ENCODE results near the gene RCCD1. TPM values are rescaled to one million over a fixed set of nuclear protein-coding genes. Genes with fewer than 3 reads are reported as not detected.

RCCD1 gene
- total and polyA plus RNA-seq, 7 experiments from 2014 or later: 2.5 to 24.6 (median 6.0) TPM

GRCh38 chr15:90946538-90946937, 8.1 kb upstream of the RCCD1 start:
- Histone ChIP-seq H3K4me1 (ENCODE audit: control insufficient read depth in 2 of 2, insufficient read depth in 2 of 2, low read length in 2 of 2) (no peaks in the 10 kb centered on the region), H3K27me3 (ENCODE audit: control insufficient read depth in 2 of 2, insufficient read depth in 2 of 2, low read length in 2 of 2) (no peaks in the 10 kb centered on the region), H3K9me3 (ENCODE audit: control insufficient read depth in 2 of 3, low read length in 3 of 3) (no peaks in the 10 kb centered on the region), H3K4me3 (ENCODE audit: low read length) (no peak overlapping the region), H3K27ac (ENCODE audit: low read depth, low read length) (no peak overlapping the region), H3K36me3 (ENCODE audit: control insufficient read depth in 2 of 3, insufficient read depth in 3 of 3, low read length in 3 of 3) (peaks cover 16 to 94% (median 19%) of the 10 kb centered on the region in 3 experiments)
- POLR2A ChIA-PET: interaction anchor here (1.0 to 1.4 kb wide), 3 partner anchors 8 to 14 kb away, joined by 3 to 4 read pairs (median 4); partner anchors contain the start of genes HDDC3, RCCD1 and UNC45A
- H3K4me1 Mint-ChIP-seq: peaks cover 0 to 2% (median 0%) of the 10 kb centered on the region in 7 donors
- H3K36me3 Mint-ChIP-seq: peaks cover 0 to 42% (median 5%) of the 10 kb centered on the region in 5 donors
- ATAC-seq (no peak), DNase-seq (no peak)
- no peak overlapping the region for H3K4me3 Mint-ChIP-seq
- CTCF ChIA-PET: interaction anchor here (0.7 to 2.1 kb wide), 2 partner anchors 12 to 1630 kb away, joined by 4 to 7 read pairs; partner anchors contain the start of gene UNC45A
- H3K27me3 Mint-ChIP-seq: no peaks in the 10 kb centered on the region
- no peak overlapping the region for H3K27ac Mint-ChIP-seq
- no peaks in the 10 kb centered on the region for H3K9me3 Mint-ChIP-seq
- intact Hi-C loops (cut with micrococcal nuclease): no loop called here

GRCh38 chr15:90946941-90947576, 7.6 kb upstream of the RCCD1 start:
- peaks cover 0 to 46% (median 5%) of the 10 kb centered on the region in 5 donors for H3K36me3 Mint-ChIP-seq
- no peak for ATAC-seq
- H3K4me3 ChIP-seq (ENCODE audit: low read length): no peak overlapping the region
- ChIA-PET CTCF (interaction anchor here (2.1 kb wide), 1 partner anchor 12 kb away, joined by 7 read pairs; the partner anchor contains the start of gene UNC45A), POLR2A (interaction anchor here (1.0 to 1.4 kb wide), 3 partner anchors 8 to 14 kb away, joined by 3 to 4 read pairs (median 4); partner anchors contain the start of genes HDDC3, RCCD1 and UNC45A)
- H3K27me3 ChIP-seq (ENCODE audit: control insufficient read depth in 2 of 2, insufficient read depth in 2 of 2, low read length in 2 of 2): no peaks in the 10 kb centered on the region
- peaks cover 13 to 94% (median 16%) of the 10 kb centered on the region in 3 experiments for H3K36me3 ChIP-seq (ENCODE audit: control insufficient read depth in 2 of 3, insufficient read depth in 3 of 3, low read length in 3 of 3)
- H3K4me1 Mint-ChIP-seq: peaks cover 0 to 2% (median 0%) of the 10 kb centered on the region in 7 donors
- H3K27ac ChIP-seq (ENCODE audit: low read depth, low read length): no peak overlapping the region
- no peaks in the 10 kb centered on the region for H3K4me1 ChIP-seq (ENCODE audit: control insufficient read depth in 2 of 2, insufficient read depth in 2 of 2, low read length in 2 of 2)
- no peaks in the 10 kb centered on the region for H3K9me3 ChIP-seq (ENCODE audit: control insufficient read depth in 2 of 3, low read length in 3 of 3)
- no peak overlapping the region for H3K4me3 Mint-ChIP-seq
- H3K27me3 Mint-ChIP-seq: no peaks in the 10 kb centered on the region
- H3K9me3 Mint-ChIP-seq: no peaks in the 10 kb centered on the region
- DNase-seq: no peak
- no peak overlapping the region for H3K27ac Mint-ChIP-seq
- intact Hi-C loops (cut with micrococcal nuclease): no loop called here

GRCh38 chr15:90947577-90948357, 6.9 kb upstream of the RCCD1 start:
- Mint-ChIP-seq H3K9me3 (no peaks in the 10 kb centered on the region), H3K36me3 (peaks cover 0 to 44% (median 5%) of the 10 kb centered on the region in 5 donors), H3K27ac (no peak overlapping the region), H3K4me1 (peaks cover 0 to 2% (median 0%) of the 10 kb centered on the region in 7 donors), H3K4me3 (no peak overlapping the region), H3K27me3 (no peaks in the 10 kb centered on the region)
- CTCF ChIA-PET: interaction anchor here (2.1 kb wide), 1 partner anchor 13 kb away, joined by 7 read pairs; the partner anchor contains the start of gene UNC45A
- H3K4me3 ChIP-seq (ENCODE audit: low read length): no peak overlapping the region
- no peak for ATAC-seq
- peaks cover 8 to 90% (median 9%) of the 10 kb centered on the region in 3 experiments for H3K36me3 ChIP-seq (ENCODE audit: control insufficient read depth in 2 of 3, insufficient read depth in 3 of 3, low read length in 3 of 3)
- intact Hi-C loops (cut with micrococcal nuclease): no loop called here
- DNase-seq: no peak
- no peaks in the 10 kb centered on the region for H3K4me1 ChIP-seq (ENCODE audit: control insufficient read depth in 2 of 2, insufficient read depth in 2 of 2, low read length in 2 of 2)
- POLR2A ChIA-PET: interaction anchor here (0.6 to 1.4 kb wide), 4 partner anchors 12 to 82 kb away, joined by 3 to 5 read pairs (median 4); partner anchors contain the start of genes HDDC3 and UNC45A
- H3K27ac ChIP-seq (ENCODE audit: low read depth, low read length): no peak overlapping the region
- H3K9me3 ChIP-seq (ENCODE audit: control insufficient read depth in 2 of 3, low read length in 3 of 3): no peaks in the 10 kb centered on the region
- no peaks in the 10 kb centered on the region for H3K27me3 ChIP-seq (ENCODE audit: control insufficient read depth in 2 of 2, insufficient read depth in 2 of 2, low read length in 2 of 2)

- H3K4me3 Mint-ChIP-seq: no peak overlapping the region
- Histone ChIP-seq H3K27me3 (ENCODE audit: control insufficient read depth in 2 of 2, insufficient read depth in 2 of 2, low read length in 2 of 2) (no peaks in the 10 kb centered on the region), H3K36me3 (ENCODE audit: control insufficient read depth in 2 of 3, insufficient read depth in 3 of 3, low read length in 3 of 3) (peaks cover 2 to 90% (median 7%) of the 10 kb centered on the region in 3 experiments), H3K4me3 (ENCODE audit: low read length) (no peak overlapping the region), H3K27ac (ENCODE audit: low read depth, low read length) (no peak overlapping the region), H3K9me3 (ENCODE audit: control insufficient read depth in 2 of 3, low read length in 3 of 3) (no peaks in the 10 kb centered on the region), H3K4me1 (ENCODE audit: control insufficient read depth in 2 of 2, insufficient read depth in 2 of 2, low read length in 2 of 2) (no peaks in the 10 kb centered on the region)
- DNase-seq (no peak), ATAC-seq (no peak)
- peaks cover 0 to 46% (median 5%) of the 10 kb centered on the region in 5 donors for H3K36me3 Mint-ChIP-seq
- POLR2A ChIA-PET: interaction anchor here (0.6 to 1.0 kb wide), 3 partner anchors 13 to 232 kb away, joined by 3 to 5 read pairs (median 4); partner anchors contain the start of gene UNC45A
- CTCF ChIA-PET: no interaction called here
- no peak overlapping the region for H3K27ac Mint-ChIP-seq
- no peaks in the 10 kb centered on the region for H3K9me3 Mint-ChIP-seq
- peaks cover 0 to 2% (median 0%) of the 10 kb centered on the region in 7 donors for H3K4me1 Mint-ChIP-seq
- H3K27me3 Mint-ChIP-seq: no peaks in the 10 kb centered on the region
- intact Hi-C loops (cut with micrococcal nuclease): no loop called here
These were observed 6.2 kb upstream of the RCCD1 start for GRCh38 chr15:90948506-90948905.

GRCh38 chr15:90949979-90950675, 4.6 kb upstream of the RCCD1 start:
- POLR2A ChIA-PET: no interaction called here

GRCh38 chr15:90950676-90951075, 4.0 kb upstream of the RCCD1 start:
- intact Hi-C loops (cut with micrococcal nuclease): loop anchor here in 1 of 2 donors (10.0 kb wide), 1 partner anchor 904 kb away; the partner anchor contains the start of gene SLCO3A1
- no peak overlapping the region for H3K4me3 ChIP-seq (ENCODE audit: low read length)
- peaks cover 0 to 78% (median 4%) of the 10 kb centered on the region in 3 experiments for H3K36me3 ChIP-seq (ENCODE audit: control insufficient read depth in 2 of 3, insufficient read depth in 3 of 3, low read length in 3 of 3)
- H3K4me1 Mint-ChIP-seq: peaks cover 0 to 12% (median 3%) of the 10 kb centered on the region in 7 donors
- DNase-seq: no peak
- no peak overlapping the region for H3K27ac Mint-ChIP-seq
- no peak overlapping the region for H3K27ac ChIP-seq (ENCODE audit: low read depth, low read length)
- H3K36me3 Mint-ChIP-seq: peaks cover 0 to 37% (median 4%) of the 10 kb centered on the region in 5 donors
- no peaks in the 10 kb centered on the region for H3K9me3 ChIP-seq (ENCODE audit: control insufficient read depth in 2 of 3, low read length in 3 of 3)
- no peaks in the 10 kb centered on the region for H3K9me3 Mint-ChIP-seq
- peaks cover 6 to 7% of the 10 kb centered on the region in 2 donors for H3K4me1 ChIP-seq (ENCODE audit: control insufficient read depth in 2 of 2, insufficient read depth in 2 of 2, low read length in 2 of 2)
- no peaks in the 10 kb centered on the region for H3K27me3 ChIP-seq (ENCODE audit: control insufficient read depth in 2 of 2, insufficient read depth in 2 of 2, low read length in 2 of 2)
- ChIA-PET CTCF (no interaction called here), POLR2A (no interaction called here)
- H3K27me3 Mint-ChIP-seq: no peaks in the 10 kb centered on the region
- no peak for ATAC-seq
- H3K4me3 Mint-ChIP-seq: no peak overlapping the region

More at GRCh38 chr15:90949979-90950675, 4.6 kb upstream of the RCCD1 start:
- Mint-ChIP-seq H3K9me3 (no peaks in the 10 kb centered on the region), H3K27ac (no peak overlapping the region), H3K27me3 (no peaks in the 10 kb centered on the region), H3K4me1 (peaks cover 0 to 10% (median 3%) of the 10 kb centered on the region in 7 donors), H3K36me3 (peaks cover 0 to 37% (median 4%) of the 10 kb centered on the region in 5 donors), H3K4me3 (no peak overlapping the region)
- H3K9me3 ChIP-seq (ENCODE audit: control insufficient read depth in 2 of 3, low read length in 3 of 3): no peaks in the 10 kb centered on the region
- intact Hi-C loops (cut with micrococcal nuclease): loop anchor here in 1 of 2 donors (10.0 kb wide), 1 partner anchor 905 kb away; the partner anchor contains the start of gene SLCO3A1
- no peak overlapping the region for H3K4me3 ChIP-seq (ENCODE audit: low read length)
- H3K36me3 ChIP-seq (ENCODE audit: control insufficient read depth in 2 of 3, insufficient read depth in 3 of 3, low read length in 3 of 3): peaks cover 0 to 81% (median 4%) of the 10 kb centered on the region in 3 experiments
- DNase-seq (no peak), ATAC-seq (no peak)
- CTCF ChIA-PET: no interaction called here
- peaks cover under 1 to 1% of the 10 kb centered on the region in 2 donors for H3K4me1 ChIP-seq (ENCODE audit: control insufficient read depth in 2 of 2, insufficient read depth in 2 of 2, low read length in 2 of 2)
- H3K27me3 ChIP-seq (ENCODE audit: control insufficient read depth in 2 of 2, insufficient read depth in 2 of 2, low read length in 2 of 2): no peaks in the 10 kb centered on the region
- H3K27ac ChIP-seq (ENCODE audit: low read depth, low read length): no peak overlapping the region

Data from naive thymus-derived CD4-positive, alpha-beta T cell (primary cell).